ENCODE results near the gene AAK1. TPM values are rescaled to one million over a fixed set of nuclear protein-coding genes. Genes with fewer than 3 reads are reported as not detected.

Gene AAK1
- polyA plus RNA-seq, 1 donor from 2014 or later = 26.7 TPM

DNA sequence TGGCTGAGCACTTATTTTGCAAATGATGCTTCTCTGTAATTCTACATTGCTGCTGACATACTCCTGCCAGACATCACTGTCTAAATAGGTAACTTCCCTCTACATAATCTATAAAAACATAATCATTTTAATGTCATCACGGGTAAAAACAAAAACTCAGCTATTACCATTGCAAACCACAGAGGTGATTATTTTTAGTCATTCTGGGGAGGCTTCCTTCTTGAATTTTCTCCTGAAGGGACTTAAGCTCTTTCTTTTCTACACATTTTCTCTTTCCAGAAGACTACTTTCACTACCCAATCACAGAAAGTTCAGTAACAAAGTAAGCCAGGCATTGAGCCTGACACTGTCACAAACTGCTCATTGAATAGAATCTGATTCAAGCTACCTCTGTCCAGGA lies 165.9 kb downstream of the AAK1 start:
- Histone ChIP-seq H3K9me2 (ENCODE audit: insufficient read depth, low read length) (no peaks in the 10 kb centered on the region), H3K27me3 (ENCODE audit: insufficient read depth, low read depth, low read length) (no peaks in the 10 kb centered on the region), H2AFZ (ENCODE audit: low read depth, low read length) (no peak overlapping the region), H3K79me2 (replicated peaks; ENCODE audit: insufficient read depth, low read length) (no peaks in the 10 kb centered on the region), H3K4me2 (ENCODE audit: low read length) (no peak overlapping the region), H3F3A (ENCODE audit: insufficient read depth, low read length, poor library complexity, severe bottlenecking) (no peaks in the 10 kb centered on the region), H3K4me3 (ENCODE audit: low read length) (no peak overlapping the region), H4K20me1 (ENCODE audit: insufficient read depth) (no peaks in the 10 kb centered on the region), H3K36me3 (ENCODE audit: insufficient read depth, low read length) (no peaks in the 10 kb centered on the region), H3K9me3 (ENCODE audit: low read length) (no peaks in the 10 kb centered on the region), H3K9ac (ENCODE audit: low read length) (no peak overlapping the region), H3K27ac (ENCODE audit: low read length) (no peak overlapping the region)
- no peak for TF ChIP-seq SMC3 (conservative IDR thresholded peaks at IDR 0.05; ENCODE audit: poor library complexity)
- no peak for TF ChIP-seq POLR2AphosphoS5 (IDR thresholded peaks at IDR 0.05)
- TF ChIP-seq RAD21 (conservative IDR thresholded peaks at IDR 0.05) = no peak
- TF ChIP-seq, protein P1, sequence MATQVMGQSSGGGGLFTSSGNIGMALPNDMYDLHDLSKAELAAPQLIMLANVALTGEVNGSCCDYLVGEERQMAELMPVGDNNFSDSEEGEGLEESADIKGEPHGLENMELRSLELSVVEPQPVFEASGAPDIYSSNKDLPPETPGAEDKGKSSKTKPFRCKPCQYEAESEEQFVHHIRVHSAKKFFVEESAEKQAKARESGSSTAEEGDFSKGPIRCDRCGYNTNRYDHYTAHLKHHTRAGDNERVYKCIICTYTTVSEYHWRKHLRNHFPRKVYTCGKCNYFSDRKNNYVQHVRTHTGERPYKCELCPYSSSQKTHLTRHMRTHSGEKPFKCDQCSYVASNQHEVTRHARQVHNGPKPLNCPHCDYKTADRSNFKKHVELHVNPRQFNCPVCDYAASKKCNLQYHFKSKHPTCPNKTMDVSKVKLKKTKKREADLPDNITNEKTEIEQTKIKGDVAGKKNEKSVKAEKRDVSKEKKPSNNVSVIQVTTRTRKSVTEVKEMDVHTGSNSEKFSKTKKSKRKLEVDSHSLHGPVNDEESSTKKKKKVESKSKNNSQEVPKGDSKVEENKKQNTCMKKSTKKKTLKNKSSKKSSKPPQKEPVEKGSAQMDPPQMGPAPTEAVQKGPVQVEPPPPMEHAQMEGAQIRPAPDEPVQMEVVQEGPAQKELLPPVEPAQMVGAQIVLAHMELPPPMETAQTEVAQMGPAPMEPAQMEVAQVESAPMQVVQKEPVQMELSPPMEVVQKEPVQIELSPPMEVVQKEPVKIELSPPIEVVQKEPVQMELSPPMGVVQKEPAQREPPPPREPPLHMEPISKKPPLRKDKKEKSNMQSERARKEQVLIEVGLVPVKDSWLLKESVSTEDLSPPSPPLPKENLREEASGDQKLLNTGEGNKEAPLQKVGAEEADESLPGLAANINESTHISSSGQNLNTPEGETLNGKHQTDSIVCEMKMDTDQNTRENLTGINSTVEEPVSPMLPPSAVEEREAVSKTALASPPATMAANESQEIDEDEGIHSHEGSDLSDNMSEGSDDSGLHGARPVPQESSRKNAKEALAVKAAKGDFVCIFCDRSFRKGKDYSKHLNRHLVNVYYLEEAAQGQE (IDR thresholded peaks at IDR 0.05; ENCODE audit: borderline replicate concordance) = no peak
- TF ChIP-seq, protein P2, sequence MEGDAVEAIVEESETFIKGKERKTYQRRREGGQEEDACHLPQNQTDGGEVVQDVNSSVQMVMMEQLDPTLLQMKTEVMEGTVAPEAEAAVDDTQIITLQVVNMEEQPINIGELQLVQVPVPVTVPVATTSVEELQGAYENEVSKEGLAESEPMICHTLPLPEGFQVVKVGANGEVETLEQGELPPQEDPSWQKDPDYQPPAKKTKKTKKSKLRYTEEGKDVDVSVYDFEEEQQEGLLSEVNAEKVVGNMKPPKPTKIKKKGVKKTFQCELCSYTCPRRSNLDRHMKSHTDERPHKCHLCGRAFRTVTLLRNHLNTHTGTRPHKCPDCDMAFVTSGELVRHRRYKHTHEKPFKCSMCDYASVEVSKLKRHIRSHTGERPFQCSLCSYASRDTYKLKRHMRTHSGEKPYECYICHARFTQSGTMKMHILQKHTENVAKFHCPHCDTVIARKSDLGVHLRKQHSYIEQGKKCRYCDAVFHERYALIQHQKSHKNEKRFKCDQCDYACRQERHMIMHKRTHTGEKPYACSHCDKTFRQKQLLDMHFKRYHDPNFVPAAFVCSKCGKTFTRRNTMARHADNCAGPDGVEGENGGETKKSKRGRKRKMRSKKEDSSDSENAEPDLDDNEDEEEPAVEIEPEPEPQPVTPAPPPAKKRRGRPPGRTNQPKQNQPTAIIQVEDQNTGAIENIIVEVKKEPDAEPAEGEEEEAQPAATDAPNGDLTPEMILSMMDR (IDR thresholded peaks at IDR 0.05; ENCODE audit: poor library complexity, severe bottlenecking) = no peak
- no peak for TF ChIP-seq TAF1 (IDR thresholded peaks at IDR 0.05; ENCODE audit: low read depth)
- TF ChIP-seq MXI1 (conservative IDR thresholded peaks at IDR 0.05; ENCODE audit: poor library complexity, severe bottlenecking) = no peak
- no peak for TF ChIP-seq EP300 (conservative IDR thresholded peaks at IDR 0.05; ENCODE audit: poor library complexity, severe bottlenecking)
- TF ChIP-seq EZH2 (IDR thresholded peaks at IDR 0.05; ENCODE audit: borderline replicate concordance, insufficient read depth, low read length, poor library complexity, severe bottlenecking) = no peak

DNA sequence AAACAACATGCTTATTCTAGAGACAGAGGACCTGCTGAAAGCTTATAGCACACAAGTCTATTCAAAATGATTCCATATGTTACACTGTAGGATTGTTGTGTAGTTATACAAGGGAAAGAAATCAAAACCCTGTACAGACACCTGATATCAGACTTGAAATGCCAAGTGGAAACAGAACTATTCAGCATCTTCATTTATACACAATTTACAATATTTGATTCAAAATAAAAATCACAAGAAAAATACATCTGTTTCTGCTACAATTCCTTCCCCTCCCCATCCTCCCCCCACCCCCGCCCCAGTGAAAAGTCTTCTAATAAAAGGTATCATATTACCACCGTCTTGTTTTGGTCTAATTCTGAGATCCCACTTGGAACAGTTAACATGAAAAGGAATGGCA lies 168.9 kb downstream of the AAK1 start:
- H3K4me2 ChIP-seq (ENCODE audit: low read length) = no peak overlapping the region
- no peaks in the 10 kb centered on the region for H3K36me3 ChIP-seq (ENCODE audit: insufficient read depth, low read length)
- H3K4me3 ChIP-seq (ENCODE audit: low read length) = no peak overlapping the region
- H4K20me1 ChIP-seq (ENCODE audit: insufficient read depth) = no peaks in the 10 kb centered on the region
- no peak overlapping the region for H3K9ac ChIP-seq (ENCODE audit: low read length)
- no peaks in the 10 kb centered on the region for H3F3A ChIP-seq (ENCODE audit: insufficient read depth, low read length, poor library complexity, severe bottlenecking)
- H3K9me2 ChIP-seq (ENCODE audit: insufficient read depth, low read length) = no peaks in the 10 kb centered on the region
- H3K9me3 ChIP-seq (ENCODE audit: low read length) = no peaks in the 10 kb centered on the region
- H3K27me3 ChIP-seq (ENCODE audit: insufficient read depth, low read depth, low read length) = no peaks in the 10 kb centered on the region
- H2AFZ ChIP-seq (ENCODE audit: low read depth, low read length) = no peak overlapping the region
- no peaks in the 10 kb centered on the region for H3K79me2 ChIP-seq (replicated peaks; ENCODE audit: insufficient read depth, low read length)
- no peak for TF ChIP-seq POLR2AphosphoS5 (IDR thresholded peaks at IDR 0.05)
- no peak for TF ChIP-seq EP300 (conservative IDR thresholded peaks at IDR 0.05; ENCODE audit: poor library complexity, severe bottlenecking)
- TF ChIP-seq MXI1 (conservative IDR thresholded peaks at IDR 0.05; ENCODE audit: poor library complexity, severe bottlenecking) = no peak
- no peak for TF ChIP-seq EZH2 (IDR thresholded peaks at IDR 0.05; ENCODE audit: borderline replicate concordance, insufficient read depth, low read length, poor library complexity, severe bottlenecking)
- TF ChIP-seq TAF1 (IDR thresholded peaks at IDR 0.05; ENCODE audit: low read depth) = no peak
- TF ChIP-seq, protein P2 (IDR thresholded peaks at IDR 0.05; ENCODE audit: poor library complexity, severe bottlenecking) = no peak
- TF ChIP-seq SMC3 (conservative IDR thresholded peaks at IDR 0.05; ENCODE audit: poor library complexity) = no peak
- TF ChIP-seq RAD21 (conservative IDR thresholded peaks at IDR 0.05) = no peak
- no peak overlapping the region for H3K27ac ChIP-seq (ENCODE audit: low read length)

All from neural cell (in vitro differentiated cells).